Liver (tissue), 3 donors: ENCODE data around the gene TBC1D5.

ENCODE experiments used
- GABPA ChIP-seq, 2 donors: IDR thresholded peaks in 1 of 2; conservative IDR thresholded peaks in 1 of 2; 2 replicates each; pipeline ENCODE4 v1.6.1; 2016; ENCODE audit warnings: antibody characterized with exemption in 2 of 2, mild to moderate bottlenecking in 1 of 2, moderate library complexity in 1 of 2
- HNF4G ChIP-seq: IDR thresholded peaks from 2 replicates; pipeline ENCODE4 v1.6.1; 2016; ENCODE audit warnings: antibody characterized with exemption
- JUND ChIP-seq, 2 donors: IDR thresholded peaks; 2 replicates each; pipeline ENCODE4 v1.6.1; 2016; ENCODE audit warnings: antibody characterized with exemption in 2 of 2
- NR2F2 ChIP-seq: IDR thresholded peaks from 2 replicates; pipeline ENCODE4 v1.6.1; 2016; ENCODE audit warnings: antibody characterized with exemption
- RAD21 ChIP-seq, 2 donors: IDR thresholded peaks; 2 replicates each; pipeline ENCODE4 v1.6.1; 2016; ENCODE audit warnings: antibody characterized with exemption in 2 of 2, mild to moderate bottlenecking in 2 of 2
- RXRA ChIP-seq, 2 donors: IDR thresholded peaks; 2 replicates each; pipeline ENCODE4 v1.6.1; 2017 to 2018; ENCODE audit warnings: antibody characterized with exemption in 2 of 2, mild to moderate bottlenecking in 1 of 2
- SP1 ChIP-seq: IDR thresholded peaks from 2 replicates; pipeline ENCODE4 v1.6.1; 2018; ENCODE audit warnings: antibody characterized with exemption, mild to moderate bottlenecking
- TAF1 ChIP-seq: conservative IDR thresholded peaks from 2 replicates; pipeline ENCODE4 v1.6.1; 2016; ENCODE audit warnings: antibody characterized with exemption, mild to moderate bottlenecking
- YY1 ChIP-seq: IDR thresholded peaks from 2 replicates; pipeline ENCODE4 v1.6.1; 2016; ENCODE audit warnings: antibody characterized with exemption, mild to moderate bottlenecking
- TF ChIP-seq, protein P1 (sequence below): fragments of 150-350 bp; IDR thresholded peaks from 2 replicates; pipeline ENCODE4 v1.5.1; 2017; ENCODE audit warnings: improper control_type of control experiment, low read depth, low read length; ENCODE audit not compliant: missing input control
- TF ChIP-seq, protein P2 (sequence below): IDR thresholded peaks from 2 replicates; pipeline ENCODE4 v1.6.1; 2016; ENCODE audit warnings: antibody characterized with exemption
- TF ChIP-seq, protein P3 (sequence below): IDR thresholded peaks from 2 replicates; pipeline ENCODE4 v1.6.1; 2016; ENCODE audit warnings: antibody characterized with exemption, mild to moderate bottlenecking
- TF ChIP-seq, protein P4 (sequence below): IDR thresholded peaks from 2 replicates; pipeline ENCODE4 v1.6.1; 2016; ENCODE audit warnings: antibody characterized with exemption
- TF ChIP-seq, protein P5 (sequence below): IDR thresholded peaks from 2 replicates; pipeline ENCODE4 v1.6.1; 2016; ENCODE audit warnings: antibody characterized with exemption
- donor health status: healthy.
- donor health status: healthy.

DNA sequence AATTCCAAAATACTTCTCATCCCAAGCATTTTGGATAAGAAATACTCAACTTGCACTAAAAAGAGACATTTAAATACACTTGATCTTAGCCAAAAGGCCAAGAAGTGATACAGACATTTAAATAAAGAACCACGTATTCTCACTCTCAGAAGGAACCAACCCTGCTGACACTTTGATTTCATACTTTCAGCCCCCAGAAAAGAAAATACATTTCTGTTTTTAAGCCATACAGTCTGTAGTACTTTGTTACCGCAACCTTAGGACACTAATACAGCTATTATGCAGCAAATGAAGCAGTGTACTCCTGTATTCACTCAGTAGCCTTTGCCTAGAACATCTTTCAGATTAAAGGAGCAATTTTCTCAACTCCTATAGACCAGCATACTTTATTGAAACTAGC is 86.7 kb downstream of the TBC1D5 start:
- TF ChIP-seq, protein P1, sequence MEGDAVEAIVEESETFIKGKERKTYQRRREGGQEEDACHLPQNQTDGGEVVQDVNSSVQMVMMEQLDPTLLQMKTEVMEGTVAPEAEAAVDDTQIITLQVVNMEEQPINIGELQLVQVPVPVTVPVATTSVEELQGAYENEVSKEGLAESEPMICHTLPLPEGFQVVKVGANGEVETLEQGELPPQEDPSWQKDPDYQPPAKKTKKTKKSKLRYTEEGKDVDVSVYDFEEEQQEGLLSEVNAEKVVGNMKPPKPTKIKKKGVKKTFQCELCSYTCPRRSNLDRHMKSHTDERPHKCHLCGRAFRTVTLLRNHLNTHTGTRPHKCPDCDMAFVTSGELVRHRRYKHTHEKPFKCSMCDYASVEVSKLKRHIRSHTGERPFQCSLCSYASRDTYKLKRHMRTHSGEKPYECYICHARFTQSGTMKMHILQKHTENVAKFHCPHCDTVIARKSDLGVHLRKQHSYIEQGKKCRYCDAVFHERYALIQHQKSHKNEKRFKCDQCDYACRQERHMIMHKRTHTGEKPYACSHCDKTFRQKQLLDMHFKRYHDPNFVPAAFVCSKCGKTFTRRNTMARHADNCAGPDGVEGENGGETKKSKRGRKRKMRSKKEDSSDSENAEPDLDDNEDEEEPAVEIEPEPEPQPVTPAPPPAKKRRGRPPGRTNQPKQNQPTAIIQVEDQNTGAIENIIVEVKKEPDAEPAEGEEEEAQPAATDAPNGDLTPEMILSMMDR = no peak
- no peak for TF ChIP-seq RAD21 (IDR thresholded peaks at IDR 0.05)
- no peak for TF ChIP-seq GABPA (IDR thresholded peaks at IDR 0.05 in 1 of 2, conservative IDR thresholded peaks at IDR 0.05 in 1 of 2)
- no peak for TF ChIP-seq NR2F2
- TF ChIP-seq TAF1 = no peak
- no peak for TF ChIP-seq YY1
- no peak for TF ChIP-seq SP1
- TF ChIP-seq, protein P2, sequence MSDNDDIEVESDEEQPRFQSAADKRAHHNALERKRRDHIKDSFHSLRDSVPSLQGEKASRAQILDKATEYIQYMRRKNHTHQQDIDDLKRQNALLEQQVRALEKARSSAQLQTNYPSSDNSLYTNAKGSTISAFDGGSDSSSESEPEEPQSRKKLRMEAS = no peak
- TF ChIP-seq, protein P3, sequence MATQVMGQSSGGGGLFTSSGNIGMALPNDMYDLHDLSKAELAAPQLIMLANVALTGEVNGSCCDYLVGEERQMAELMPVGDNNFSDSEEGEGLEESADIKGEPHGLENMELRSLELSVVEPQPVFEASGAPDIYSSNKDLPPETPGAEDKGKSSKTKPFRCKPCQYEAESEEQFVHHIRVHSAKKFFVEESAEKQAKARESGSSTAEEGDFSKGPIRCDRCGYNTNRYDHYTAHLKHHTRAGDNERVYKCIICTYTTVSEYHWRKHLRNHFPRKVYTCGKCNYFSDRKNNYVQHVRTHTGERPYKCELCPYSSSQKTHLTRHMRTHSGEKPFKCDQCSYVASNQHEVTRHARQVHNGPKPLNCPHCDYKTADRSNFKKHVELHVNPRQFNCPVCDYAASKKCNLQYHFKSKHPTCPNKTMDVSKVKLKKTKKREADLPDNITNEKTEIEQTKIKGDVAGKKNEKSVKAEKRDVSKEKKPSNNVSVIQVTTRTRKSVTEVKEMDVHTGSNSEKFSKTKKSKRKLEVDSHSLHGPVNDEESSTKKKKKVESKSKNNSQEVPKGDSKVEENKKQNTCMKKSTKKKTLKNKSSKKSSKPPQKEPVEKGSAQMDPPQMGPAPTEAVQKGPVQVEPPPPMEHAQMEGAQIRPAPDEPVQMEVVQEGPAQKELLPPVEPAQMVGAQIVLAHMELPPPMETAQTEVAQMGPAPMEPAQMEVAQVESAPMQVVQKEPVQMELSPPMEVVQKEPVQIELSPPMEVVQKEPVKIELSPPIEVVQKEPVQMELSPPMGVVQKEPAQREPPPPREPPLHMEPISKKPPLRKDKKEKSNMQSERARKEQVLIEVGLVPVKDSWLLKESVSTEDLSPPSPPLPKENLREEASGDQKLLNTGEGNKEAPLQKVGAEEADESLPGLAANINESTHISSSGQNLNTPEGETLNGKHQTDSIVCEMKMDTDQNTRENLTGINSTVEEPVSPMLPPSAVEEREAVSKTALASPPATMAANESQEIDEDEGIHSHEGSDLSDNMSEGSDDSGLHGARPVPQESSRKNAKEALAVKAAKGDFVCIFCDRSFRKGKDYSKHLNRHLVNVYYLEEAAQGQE = no peak
- TF ChIP-seq JUND (IDR thresholded peaks at IDR 0.05) = no peak
- no peak for TF ChIP-seq HNF4G
- TF ChIP-seq, protein P4, sequence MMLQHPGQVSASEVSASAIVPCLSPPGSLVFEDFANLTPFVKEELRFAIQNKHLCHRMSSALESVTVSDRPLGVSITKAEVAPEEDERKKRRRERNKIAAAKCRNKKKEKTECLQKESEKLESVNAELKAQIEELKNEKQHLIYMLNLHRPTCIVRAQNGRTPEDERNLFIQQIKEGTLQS = no peak
- TF ChIP-seq, protein P5, sequence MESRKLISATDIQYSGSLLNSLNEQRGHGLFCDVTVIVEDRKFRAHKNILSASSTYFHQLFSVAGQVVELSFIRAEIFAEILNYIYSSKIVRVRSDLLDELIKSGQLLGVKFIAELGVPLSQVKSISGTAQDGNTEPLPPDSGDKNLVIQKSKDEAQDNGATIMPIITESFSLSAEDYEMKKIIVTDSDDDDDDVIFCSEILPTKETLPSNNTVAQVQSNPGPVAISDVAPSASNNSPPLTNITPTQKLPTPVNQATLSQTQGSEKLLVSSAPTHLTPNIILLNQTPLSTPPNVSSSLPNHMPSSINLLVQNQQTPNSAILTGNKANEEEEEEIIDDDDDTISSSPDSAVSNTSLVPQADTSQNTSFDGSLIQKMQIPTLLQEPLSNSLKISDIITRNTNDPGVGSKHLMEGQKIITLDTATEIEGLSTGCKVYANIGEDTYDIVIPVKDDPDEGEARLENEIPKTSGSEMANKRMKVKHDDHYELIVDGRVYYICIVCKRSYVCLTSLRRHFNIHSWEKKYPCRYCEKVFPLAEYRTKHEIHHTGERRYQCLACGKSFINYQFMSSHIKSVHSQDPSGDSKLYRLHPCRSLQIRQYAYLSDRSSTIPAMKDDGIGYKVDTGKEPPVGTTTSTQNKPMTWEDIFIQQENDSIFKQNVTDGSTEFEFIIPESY = no peak
- no peak for TF ChIP-seq RXRA (IDR thresholded peaks at IDR 0.05)
